GM04504 (cell line): ENCODE measurements around the gene FZD8.

ENCODE experiments used
- DNase-seq: peaks from one replicate; pipeline ENCODE4 v3.0.0-alpha.2; 2012; ENCODE audit warnings: low read depth

Gene FZD8

GRCh38 chr10:35605191-35605590, 36.9 kb downstream of the FZD8 start, which contains the start of gene GJD4:
Gene GJD4 (plus strand): TSS chr10:35605341. CDS start chr10:35605568, 227 bp downstream.
- DNase-seq = no peak

- DNase-seq = no peak
Observed at GRCh38 chr10:35600193-35600592, 41.9 kb downstream of the FZD8 start.

- DNase-seq = no peak
Observed at GRCh38 chr10:35598379-35598778, 43.7 kb downstream of the FZD8 start.

GRCh38 chr10:35595106-35595505, 47.0 kb downstream of the FZD8 start:
- no peak for DNase-seq

- no peak for DNase-seq
Observed at GRCh38 chr10:35594115-35595079, 47.7 kb downstream of the FZD8 start.

- DNase-seq = no peak
Observed at GRCh38 chr10:35592441-35592840, 49.7 kb downstream of the FZD8 start.

GRCh38 chr10:35588836-35589235, 53.3 kb downstream of the FZD8 start:
- no peak for DNase-seq
